Right lobe of liver (tissue), 6 donors: ENCODE measurements around the gene SUPT16H. TPM values are rescaled to one million over a fixed set of nuclear protein-coding genes. Genes with fewer than 3 reads are reported as not detected.

Source experiments
- ATAC-seq, 4 donors: fragments of 200-7000 bp; cut with Tn5 transposase; one replicate each; pipeline ENCODE4 v1.9.1; 2020; ENCODE audit warnings: mild to moderate bottlenecking in 4 of 4, moderate library complexity in 4 of 4
- DNase-seq, 3 donors: peaks; one replicate each; pipeline ENCODE4 v3.0.0-alpha.2; 2020
- H3K27ac ChIP-seq, 3 donors: fragments of 200-600 bp; one replicate each; pipeline ENCODE4 v1.8.0; 2022
- H3K27me3 ChIP-seq, 2 donors: fragments of 200-600 bp; one replicate each; pipeline ENCODE4 v1.8.0; 2022
- H3K36me3 ChIP-seq, 4 donors: fragments of 200-600 bp; sonication (generic) in 1 of 4; one replicate each; pipeline versions ENCODE4 v1.5.1 to v1.8.0; 2017 to 2022; ENCODE audit warnings: control low read depth in 1 of 4
- H3K4me1 ChIP-seq, 4 donors: fragments of 200-600 bp; sonication (generic) in 1 of 4; one replicate each; pipeline versions ENCODE4 v1.5.1 to v1.8.0; 2017 to 2022; ENCODE audit warnings: control low read depth in 1 of 4
- H3K4me3 ChIP-seq, 3 donors: fragments of 200-600 bp; one replicate each; pipeline ENCODE4 v1.8.0; 2022
- H3K9me3 ChIP-seq, 4 donors: fragments of 200-600 bp; sonication (generic) in 1 of 4; one replicate each; pipeline versions ENCODE4 v1.5.1 to v1.8.0; 2017 to 2022; ENCODE audit warnings: control low read depth in 1 of 4
- POLR2A ChIP-seq: fragments of 450-650 bp; IDR thresholded peaks from one replicate; pipeline ENCODE4 v1.6.1; 2017; ENCODE audit warnings: antibody characterized with exemption, mild to moderate bottlenecking
- WGBS: methylation state at CpG from one replicate; pipeline ENCODE4 v1.1.6; 2018; ENCODE audit warnings: low coverage, low lambda C conversion rate; ENCODE audit not compliant: insufficient coverage; ENCODE audit errors: missing lambda C conversion rate; 5-methylcytosine and 5-hydroxymethylcytosine counted together
- intact Hi-C, 2 donors: fragments of 100-400 bp; cut with DNase I; formaldehyde crosslinking; loops; one replicate each; pipeline versions ENCODE4 v1.11.2 to v1.14.1; 2022
- total RNA-seq, 6 experiments: library from RNA; depleted of rRNA in 2 of 6; stranded (reverse); fragments of >200 nt in 2 of 6; fragmentation: NEBNext Ultra II Directional in 3 of 6; extraction: Animal tissue kit (Norgen Biotek cat#: 25700) in 3 of 6; gene quantifications; one replicate each; pipeline versions ENCODE4 v1.1.0 to v1.2.4, GENCODE V29; 2016 to 2023
- TF ChIP-seq, protein P1 (sequence below), 4 donors: fragments of 200-600 bp in 3 of 4; fragments of 450-650 bp in 1 of 4; IDR thresholded peaks; one replicate each; pipeline versions ENCODE4 v1.5.1 to v1.8.0; 2016 to 2022; ENCODE audit warnings: antibody characterized with exemption in 4 of 4, mild to moderate bottlenecking in 2 of 4
- donor health status: DM: no; HTN: yes; CAD: no.
- donor health status: DM: no; HTN: no; CAD: no.
- donor health status: DM: no; HTN: no; CAD: no.
- donor health status: DM: no; HTN: yes; CAD: no.
- donor health status: DM: no; HTN: yes; CAD: no.

SUPT16H gene
- total RNA-seq, 6 experiments from 2014 or later, result 13.0 to 28.8 (median 19.5) TPM

DNA sequence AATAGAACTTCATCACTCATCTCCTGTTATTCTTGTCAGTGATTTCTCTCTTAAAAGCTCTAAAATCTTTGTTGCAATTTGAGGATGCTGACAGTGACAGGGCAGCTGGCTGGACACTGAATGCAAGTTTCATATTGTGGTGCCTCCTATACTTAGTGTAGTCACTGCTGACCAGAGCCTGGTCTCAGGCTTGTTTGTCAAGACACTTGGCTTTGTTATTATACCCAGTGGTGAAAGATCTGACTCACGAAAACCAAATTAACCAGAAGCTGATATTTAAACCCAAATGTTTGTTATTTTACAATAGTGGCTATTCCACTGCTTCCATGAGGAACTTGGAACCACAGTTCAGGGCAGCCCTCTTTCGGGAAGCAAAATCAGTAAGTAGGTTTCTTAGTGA is 61.1 kb downstream of the SUPT16H start:
- intact Hi-C loops, result no loop called here

DNA sequence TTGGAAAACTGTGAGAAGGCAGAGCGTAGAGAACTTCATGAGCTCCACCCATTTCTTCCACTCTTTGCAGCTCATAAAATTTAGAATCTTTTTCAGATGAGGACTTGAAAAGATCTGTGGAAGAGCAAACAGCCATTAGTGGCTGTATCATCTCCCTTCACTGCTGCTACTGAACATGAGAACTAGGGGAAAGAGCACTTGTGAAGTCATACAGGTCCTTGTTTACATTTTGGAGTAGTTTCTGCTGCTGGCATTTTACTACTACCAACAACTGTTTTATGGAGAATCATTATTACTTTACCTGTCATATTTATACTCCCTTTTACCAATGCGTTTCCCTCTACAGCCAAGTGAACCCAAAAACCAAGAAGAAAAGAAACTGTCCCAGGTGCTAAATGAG is 62.9 kb downstream of the SUPT16H start:
- DNase-seq, result no peak
- Histone ChIP-seq H3K27ac (no peak overlapping the region), H3K4me3 (no peak overlapping the region), H3K36me3 (no peaks in the 10 kb centered on the region), H3K9me3 (no peaks in the 10 kb centered on the region), H3K4me1 (no peaks in the 10 kb centered on the region), H3K27me3 (no peaks in the 10 kb centered on the region)
- intact Hi-C loops, result no loop called here
- no peak for TF ChIP-seq POLR2A
- TF ChIP-seq, protein P1, sequence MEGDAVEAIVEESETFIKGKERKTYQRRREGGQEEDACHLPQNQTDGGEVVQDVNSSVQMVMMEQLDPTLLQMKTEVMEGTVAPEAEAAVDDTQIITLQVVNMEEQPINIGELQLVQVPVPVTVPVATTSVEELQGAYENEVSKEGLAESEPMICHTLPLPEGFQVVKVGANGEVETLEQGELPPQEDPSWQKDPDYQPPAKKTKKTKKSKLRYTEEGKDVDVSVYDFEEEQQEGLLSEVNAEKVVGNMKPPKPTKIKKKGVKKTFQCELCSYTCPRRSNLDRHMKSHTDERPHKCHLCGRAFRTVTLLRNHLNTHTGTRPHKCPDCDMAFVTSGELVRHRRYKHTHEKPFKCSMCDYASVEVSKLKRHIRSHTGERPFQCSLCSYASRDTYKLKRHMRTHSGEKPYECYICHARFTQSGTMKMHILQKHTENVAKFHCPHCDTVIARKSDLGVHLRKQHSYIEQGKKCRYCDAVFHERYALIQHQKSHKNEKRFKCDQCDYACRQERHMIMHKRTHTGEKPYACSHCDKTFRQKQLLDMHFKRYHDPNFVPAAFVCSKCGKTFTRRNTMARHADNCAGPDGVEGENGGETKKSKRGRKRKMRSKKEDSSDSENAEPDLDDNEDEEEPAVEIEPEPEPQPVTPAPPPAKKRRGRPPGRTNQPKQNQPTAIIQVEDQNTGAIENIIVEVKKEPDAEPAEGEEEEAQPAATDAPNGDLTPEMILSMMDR (IDR thresholded peaks at IDR 0.05), result no peak
- ATAC-seq, result no peak
- WGBS, result 88% methylated on average over 2 of the region's 2 CpGs

More for the DNA sequence above, 61.1 kb downstream of the SUPT16H start:
- no peak overlapping the region for H3K4me3 ChIP-seq
- TF ChIP-seq POLR2A, result no peak
- TF ChIP-seq, protein P1 (IDR thresholded peaks at IDR 0.05), result no peak
- H3K4me1 ChIP-seq, result no peaks in the 10 kb centered on the region
- DNase-seq (no peak), ATAC-seq (no peak)
- no peak overlapping the region for H3K27ac ChIP-seq
- WGBS, result 75% methylated on average over 1 of the region's 2 CpGs
- no peaks in the 10 kb centered on the region for H3K27me3 ChIP-seq
- no peaks in the 10 kb centered on the region for H3K9me3 ChIP-seq
- H3K36me3 ChIP-seq, result no peaks in the 10 kb centered on the region

DNA sequence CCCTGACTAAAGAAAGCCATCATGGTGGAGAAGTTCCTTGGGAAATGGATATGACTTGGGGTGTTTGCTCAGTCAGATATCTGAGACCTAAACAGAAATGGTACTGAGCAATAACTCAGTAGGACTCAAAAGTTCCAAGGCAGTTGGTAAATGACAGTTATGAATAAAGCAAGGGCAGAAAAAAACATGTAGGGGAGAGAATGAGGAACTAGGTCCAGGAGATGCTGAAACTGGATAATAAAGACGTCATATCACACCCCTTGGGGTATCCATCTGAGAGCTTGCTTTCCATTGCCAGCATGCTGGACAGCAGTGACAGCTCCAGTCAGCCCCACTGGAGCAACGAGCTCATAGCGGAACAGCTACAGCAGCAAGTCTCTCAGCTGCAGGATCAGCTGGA is 66.4 kb downstream of the SUPT16H start:
- TF ChIP-seq, protein P1 (IDR thresholded peaks at IDR 0.05), result no peak
- TF ChIP-seq POLR2A, result no peak
- H3K27me3 ChIP-seq, result no peaks in the 10 kb centered on the region
- no peak overlapping the region for H3K27ac ChIP-seq
- intact Hi-C loops, result no loop called here
- no peak for DNase-seq
- WGBS, result 47% methylated on average over 2 of the region's 3 CpGs
- no peaks in the 10 kb centered on the region for H3K4me1 ChIP-seq
- H3K9me3 ChIP-seq, result no peaks in the 10 kb centered on the region
- no peak overlapping the region for H3K4me3 ChIP-seq
- peak in 1 of 4 donors; percentile 17 for ATAC-seq
- no peaks in the 10 kb centered on the region for H3K36me3 ChIP-seq

DNA sequence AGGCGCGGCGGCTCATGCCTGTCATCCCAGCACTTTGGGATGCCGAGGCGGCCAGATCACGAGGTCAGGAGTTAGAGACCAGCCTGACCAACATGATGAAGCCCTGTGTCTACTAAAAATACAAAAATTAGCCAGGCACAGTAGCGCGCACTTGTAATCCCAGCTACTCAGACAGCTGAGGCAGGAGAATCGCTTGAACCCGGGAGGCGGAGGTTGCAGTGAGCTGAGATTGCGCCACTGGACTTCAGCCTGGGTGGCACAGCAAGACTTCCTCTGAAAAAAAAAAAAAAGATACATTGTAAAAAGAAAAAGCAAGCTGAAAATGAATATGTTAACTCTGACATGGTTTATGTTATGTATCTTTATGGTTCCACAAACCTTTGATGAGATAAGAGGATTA is 70.3 kb downstream of the SUPT16H start:
- Histone ChIP-seq H3K4me3 (no peak overlapping the region), H3K27ac (no peak overlapping the region), H3K9me3 (no peaks in the 10 kb centered on the region), H3K27me3 (no peaks in the 10 kb centered on the region), H3K4me1 (peaks cover 0 to 5% (median 0%) of the 10 kb centered on the region in 4 donors), H3K36me3 (no peaks in the 10 kb centered on the region)
- no peak for ATAC-seq
- no peak for DNase-seq
- TF ChIP-seq POLR2A, result no peak
- TF ChIP-seq, protein P1 (IDR thresholded peaks at IDR 0.05), result no peak
- intact Hi-C loops, result no loop called here
- 55% methylated on average over 10 of the region's 12 CpGs for WGBS

DNA sequence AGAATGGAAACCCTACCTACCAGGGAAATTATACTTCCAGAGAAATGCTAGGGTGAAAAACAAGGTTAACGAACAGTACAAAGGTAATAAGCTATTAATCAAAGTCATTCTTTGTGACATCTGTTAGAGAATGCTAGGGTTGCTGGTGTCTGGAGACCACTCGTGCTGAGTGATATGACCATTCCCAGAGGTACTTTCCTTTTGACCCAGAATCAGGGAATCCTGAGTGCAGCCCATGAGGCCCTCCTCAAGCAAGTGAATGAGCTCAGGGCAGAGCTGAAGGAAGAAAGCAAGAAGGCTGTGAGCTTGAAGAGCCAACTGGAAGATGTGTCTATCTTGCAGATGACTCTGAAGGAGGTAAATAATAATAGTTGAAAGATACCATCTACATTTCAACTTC is 72.2 kb downstream of the SUPT16H start:
- no peaks in the 10 kb centered on the region for H3K36me3 ChIP-seq
- TF ChIP-seq, protein P1 (IDR thresholded peaks at IDR 0.05), result no peak
- no peak for TF ChIP-seq POLR2A
- H3K27ac ChIP-seq, result no peak overlapping the region
- no peak overlapping the region for H3K4me3 ChIP-seq
- H3K4me1 ChIP-seq, result peaks cover 0 to 16% (median 0%) of the 10 kb centered on the region in 4 donors
- 83% methylated on average over 2 of the region's 2 CpGs for WGBS
- DNase-seq (no peak), ATAC-seq (no peak)
- no peaks in the 10 kb centered on the region for H3K27me3 ChIP-seq
- no peaks in the 10 kb centered on the region for H3K9me3 ChIP-seq
- intact Hi-C loops, result no loop called here
